Sigmoid colon (tissue), 4 donors: ENCODE results near the gene ZNF654.

Experiments used
- CTCF ChIP-seq, 4 experiments: fragments of 450-650 bp in 3 of 4; fragments of 200-600 bp in 1 of 4; IDR thresholded peaks; one replicate each; pipeline ENCODE4 v1.5.1; 2016 to 2019; ENCODE audit warnings: antibody characterized with exemption in 4 of 4, mild to moderate bottlenecking in 3 of 4, moderate library complexity in 2 of 4
- EP300 ChIP-seq, 4 donors: sonication (generic); formaldehyde crosslinking; IDR thresholded peaks; one replicate each; pipeline ENCODE4 v1.6.1; 2017; ENCODE audit warnings: antibody characterized with exemption in 4 of 4

GRCh38 chr3:88114878-88115549 lies 56.0 kb downstream of the ZNF654 start:
- no peak for TF ChIP-seq CTCF (IDR thresholded peaks at IDR 0.05)
- TF ChIP-seq EP300 (IDR thresholded peaks at IDR 0.05) = no peak
